Activated CD8-positive, alpha-beta T cell treated with anti-CD3 and anti-CD28 coated beads for 36 hours (primary cell): ENCODE data around the gene CLTA. TPM values are rescaled to one million over a fixed set of nuclear protein-coding genes. Genes with fewer than 3 reads are reported as not detected.

Source experiments
- ATAC-seq: fragments of 200-7000 bp; cut with Tn5 transposase; one replicate; pipeline ENCODE4 v1.10.0; 2021; ENCODE audit warnings: mild to moderate bottlenecking, moderate library complexity
- CTCF ChIA-PET: fragments of 350-600 bp; sonication (Branson Sonifier 250); formaldehyde crosslinking; loops from one replicate; lab custom pipeline; 2021; ENCODE audit warnings: antibody characterized with exemption; lab: Charles Lee
- POLR2A ChIA-PET: fragments of 350-600 bp; sonication (Branson Sonifier 250); formaldehyde crosslinking; loops from one replicate; lab custom pipeline; 2021; ENCODE audit warnings: antibody characterized with exemption; lab: Charles Lee
- DNase-seq: peaks from one replicate; pipeline ENCODE4 v3.0.0-alpha.2; 2020
- H3K27ac Mint-ChIP-seq: one replicate; pipeline ENCODE4 v1.8.0; 2021; ENCODE audit warnings: mild to moderate bottlenecking, mixed read lengths
- H3K27me3 Mint-ChIP-seq: one replicate; pipeline ENCODE4 v1.8.0; 2021; ENCODE audit warnings: mixed read lengths
- H3K36me3 Mint-ChIP-seq: one replicate; pipeline ENCODE4 v1.8.0; 2021; ENCODE audit warnings: low read depth, mixed read lengths
- H3K4me1 Mint-ChIP-seq: one replicate; pipeline ENCODE4 v1.8.0; 2021; ENCODE audit warnings: low read depth, mixed read lengths
- H3K4me3 Mint-ChIP-seq: one replicate; pipeline ENCODE4 v1.8.0; 2021; ENCODE audit warnings: mild to moderate bottlenecking, moderate library complexity, mixed read lengths
- H3K9me3 Mint-ChIP-seq: one replicate; pipeline ENCODE4 v1.8.0; 2021; ENCODE audit warnings: mixed read lengths
- CTCF ChIP-seq: fragments of 200-600 bp; IDR thresholded peaks from one replicate; pipeline ENCODE4 v1.8.0; 2022; ENCODE audit warnings: antibody characterized with exemption, mild to moderate bottlenecking
- intact Hi-C: fragments of 100-400 bp; cut with micrococcal nuclease; formaldehyde crosslinking; loops from one replicate; pipeline ENCODE4 v1.10.0; 2022
- total RNA-seq, 2 experiments: library from RNA; stranded (reverse); gene quantifications; one replicate each; pipeline ENCODE4 v1.2.3, GENCODE V29; 2021

Gene CLTA
- total RNA-seq, result 100 to 1,000 TPM; 116 to 119 TPM

- intact Hi-C loops, result no loop called here
- POLR2A ChIA-PET, result interaction anchor here (0.6 to 3.8 kb wide), 15 partner anchors 8 to 251 kb away, joined by 3 to 23 read pairs (median 5); no protein-coding TSS in a partner anchor
- Mint-ChIP-seq H3K4me1 (peaks cover 40% of the 10 kb centered on the region), H3K36me3 (peaks cover 26% of the 10 kb centered on the region), H3K9me3 (no peaks in the 10 kb centered on the region), H3K27ac (peak within 1 kb of the TSS; percentile 90), H3K27me3 (no peaks in the 10 kb centered on the region), H3K4me3 (peak within 1 kb of the TSS; percentile 94)
- CTCF ChIA-PET, result interaction anchor here (0.6 to 5.9 kb wide), 32 partner anchors 11 to 250 kb away, joined by 3 to 69 read pairs (median 4); partner anchors contain the start of genes CCIN and GNE
- TF ChIP-seq CTCF, result peak; percentile 52
- DNase-seq (peak; percentile 97), ATAC-seq (peak; percentile 99)
Measured at GRCh38 chr9:36190388-36191289, at the start of gene CLTA. CLTA (plus strand) TSS chr9:36190921; CDS start chr9:36191057, 136 bp downstream.

GRCh38 chr9:36141288-36141687, 49.4 kb upstream of the CLTA start:
- intact Hi-C loops, result no loop called here
- no peak for DNase-seq
- Mint-ChIP-seq H3K27me3 (no peaks in the 10 kb centered on the region), H3K36me3 (peaks cover 16% of the 10 kb centered on the region), H3K4me3 (no peak overlapping the region), H3K9me3 (peaks cover 11% of the 10 kb centered on the region), H3K4me1 (peaks cover 86% of the 10 kb centered on the region), H3K27ac (no peak overlapping the region)
- TF ChIP-seq CTCF, result no peak
- POLR2A ChIA-PET, result interaction anchor here (2.9 to 5.3 kb wide), 2 partner anchors 10 to 50 kb away, joined by 12 to 25 read pairs; partner anchors contain the start of gene CLTA
- no peak for ATAC-seq
- CTCF ChIA-PET, result interaction anchor here (1.3 to 3.7 kb wide), 2 partner anchors 26 to 133 kb away, joined by 4 to 10 read pairs; no protein-coding TSS in a partner anchor

- Mint-ChIP-seq H3K4me3 (no peak overlapping the region), H3K27me3 (no peaks in the 10 kb centered on the region), H3K4me1 (peaks cover 88% of the 10 kb centered on the region), H3K9me3 (peaks cover 13% of the 10 kb centered on the region), H3K27ac (no peak overlapping the region), H3K36me3 (peaks cover 18% of the 10 kb centered on the region)
- CTCF ChIA-PET, result interaction anchor here (1.3 to 3.7 kb wide), 2 partner anchors 25 to 134 kb away, joined by 4 to 10 read pairs; no protein-coding TSS in a partner anchor
- ATAC-seq, result no peak
- POLR2A ChIA-PET, result interaction anchor here (2.9 to 5.3 kb wide), 2 partner anchors 10 to 50 kb away, joined by 12 to 25 read pairs; partner anchors contain the start of gene CLTA
- intact Hi-C loops, result no loop called here
- DNase-seq, result no peak
- TF ChIP-seq CTCF, result no peak
Measured at GRCh38 chr9:36141761-36142160, 49.0 kb upstream of the CLTA start.

GRCh38 chr9:36142510-36143244, 48.0 kb upstream of the CLTA start:
- ChIA-PET POLR2A (interaction anchor here (1.2 to 2.9 kb wide), 3 partner anchors 9 to 49 kb away, joined by 3 to 12 read pairs (median 7); partner anchors contain the start of gene CLTA), CTCF (interaction anchor here (1.0 to 3.7 kb wide), 3 partner anchors 23 to 40 kb away, joined by 3 to 20 read pairs (median 10); no protein-coding TSS in a partner anchor)
- Mint-ChIP-seq H3K4me3 (peak overlapping the region; percentile 68), H3K4me1 (peaks cover 90% of the 10 kb centered on the region), H3K27ac (peak overlapping the region; percentile 93), H3K27me3 (no peaks in the 10 kb centered on the region), H3K9me3 (peaks cover 13% of the 10 kb centered on the region), H3K36me3 (peaks cover 25% of the 10 kb centered on the region)
- no peak for TF ChIP-seq CTCF
- DNase-seq (no peak), ATAC-seq (peak; percentile 19)
- intact Hi-C loops, result no loop called here
